ENCODE results near the gene POLD4.

The POLD4 gene

GRCh38 chr11:67303835-67304411 lies 49.4 kb downstream of the POLD4 start:
- in situ Hi-C loops (cut with MboI; ENCODE audit: low sequenced_read_pairs): no loop called here

- in situ Hi-C loops (cut with MboI; ENCODE audit: low sequenced_read_pairs): no loop called here
Measured at GRCh38 chr11:67303132-67303834, 50.1 kb downstream of the POLD4 start, which contains the start of gene SSH3. SSH3 (plus strand) TSS chr11:67303530; CDS start chr11:67303626, 96 bp downstream.

- in situ Hi-C loops (cut with MboI; ENCODE audit: low sequenced_read_pairs): no loop called here
Measured at GRCh38 chr11:67302571-67303131, 50.7 kb downstream of the POLD4 start.

- in situ Hi-C loops (cut with MboI; ENCODE audit: low sequenced_read_pairs): no loop called here
Measured at GRCh38 chr11:67301951-67302516, 51.3 kb downstream of the POLD4 start.

GRCh38 chr11:67301313-67301921 lies 51.9 kb downstream of the POLD4 start:
- in situ Hi-C loops (cut with MboI; ENCODE audit: low sequenced_read_pairs): no loop called here
